ENCODE results near the gene TENT4A. TPM values are rescaled to one million over a fixed set of nuclear protein-coding genes. Genes with fewer than 3 reads are reported as not detected.

The TENT4A gene
- total and polyA plus RNA-seq, 2 of the 13 experiments (the other 11 are each of a cell fraction or from before 2014, with no cell fraction given) = 6.3 to 13.3 TPM

DNA sequence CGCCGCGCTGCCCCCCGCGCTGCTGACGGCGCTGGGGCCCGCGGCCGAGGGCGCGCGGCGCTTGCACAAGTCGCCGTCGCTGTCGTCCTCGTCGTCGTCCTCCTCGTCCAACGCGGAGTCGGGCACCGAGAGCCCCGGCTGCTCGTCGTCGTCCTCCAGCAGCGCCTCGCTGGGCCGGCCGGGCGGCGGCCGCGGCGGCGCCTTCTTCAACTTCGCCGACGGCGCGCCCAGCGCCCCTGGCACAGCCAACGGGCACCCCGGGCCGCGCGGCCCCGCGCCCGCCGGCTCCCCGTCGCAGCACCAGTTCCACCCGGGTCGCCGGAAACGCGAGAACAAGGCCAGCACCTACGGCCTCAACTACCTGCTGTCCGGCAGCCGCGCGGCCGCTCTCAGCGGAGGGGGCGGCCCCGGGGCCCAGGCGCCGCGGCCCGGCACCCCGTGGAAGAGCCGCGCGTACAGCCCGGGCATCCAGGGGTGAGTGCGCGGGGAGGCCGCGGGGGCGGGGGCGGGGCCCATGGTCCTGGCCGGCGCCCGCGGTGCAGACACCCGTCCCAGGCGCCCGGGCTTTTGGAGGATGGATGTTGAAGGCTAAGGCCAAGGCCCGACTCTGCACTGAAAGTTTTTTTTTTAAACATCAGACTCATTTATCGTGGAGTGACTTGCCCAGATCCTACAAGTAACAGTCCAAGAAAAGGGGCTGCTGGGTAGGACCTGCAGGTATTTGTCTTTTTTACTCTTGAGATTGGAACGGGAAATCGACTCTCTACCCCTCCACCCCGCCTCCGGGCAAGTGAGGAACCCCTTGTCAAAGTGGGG, 1.2 kb downstream of the TENT4A start (continued):
- TF ChIP-seq ATF6 (CRISPR knock-in tag; conservative IDR thresholded peaks at IDR 0.05) = no peak
- no peak for TF ChIP-seq CENPT (CRISPR knock-in tag; IDR thresholded peaks at IDR 0.05; ENCODE audit: low read depth)
- TF ChIP-seq AGO2 (optimal IDR thresholded peaks at IDR 0.05; ENCODE audit: low read depth, low read length) = peak; percentile 15
- TF ChIP-seq SKI (IDR thresholded peaks at IDR 0.05; ENCODE audit: partially characterized antibody) = peak; percentile 54
- TF ChIP-seq ZNF777 (CRISPR knock-in tag; IDR thresholded peaks at IDR 0.05) = peak; percentile 84

DNA sequence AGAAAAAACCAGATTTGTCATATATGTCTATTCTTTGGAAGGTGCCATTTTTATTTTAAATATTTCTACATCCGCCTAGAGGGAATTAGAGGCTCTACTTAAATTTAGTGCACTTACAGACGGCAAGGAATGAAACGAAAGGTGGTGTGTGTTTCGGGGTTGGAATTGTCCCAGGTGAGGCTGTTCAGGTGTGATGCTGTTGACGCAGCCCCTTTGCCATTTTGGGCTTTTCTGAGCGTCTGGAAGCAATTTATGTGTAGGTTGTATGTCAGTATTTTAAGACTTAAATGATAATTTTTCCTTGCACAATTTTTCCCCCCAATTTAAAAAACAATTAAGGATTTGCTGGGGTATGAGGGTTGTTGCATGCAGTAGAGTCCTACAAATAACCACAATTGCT, 2.0 kb downstream of the TENT4A start:
- Histone ChIP-seq H2AFZ (ENCODE audit: low read length) (no peak overlapping the region), H3K36me3 (replicated peaks in 1 of 2; ENCODE audit: control insufficient read depth in 1 of 2, insufficient read depth in 2 of 2, low read length in 2 of 2) (peaks cover 3 to 24% of the 10 kb centered on the region in 2 experiments; a peak in 4 of 5 replicates), H3K9me3 (ENCODE audit: low read length) (no peaks in the 10 kb centered on the region), H3K27ac (ENCODE audit: extremely low read length, insufficient read depth, low read length) (no peak overlapping the region), H4K20me1 (ENCODE audit: insufficient read depth, low read length) (peaks cover 56% of the 10 kb centered on the region), H3K4me3 (replicated peaks in 1 of 3; ENCODE audit: insufficient read depth in 1 of 3, low read depth in 2 of 3, low read length in 3 of 3) (peak overlapping the region; percentile 75 to 92 (median 80)), H3K79me2 (ENCODE audit: insufficient read depth, low read length) (peaks cover 60% of the 10 kb centered on the region), H3K4me1 (ENCODE audit: insufficient read depth, low read length) (peaks cover 68% of the 10 kb centered on the region), H3K27me3 (ENCODE audit: control insufficient read depth in 1 of 2, insufficient read depth in 2 of 2, low read length in 2 of 2) (no peaks in the 10 kb centered on the region; a peak in 1 of 5 replicates), H3K4me2 (ENCODE audit: low read depth, low read length) (peak overlapping the region; percentile 92), H3K9ac (ENCODE audit: insufficient read depth, low read depth, low read length) (peak overlapping the region; percentile 74)
- FAIRE-seq = no peak
- 20% methylated on average over 6 of the region's 6 CpGs for WGBS (ENCODE audit: low lambda C conversion rate)
- BruUV-seq (replicated peaks) = no TSS peak
- in situ Hi-C loops (cut with HindIII; ENCODE audit: extremely low pct_ligation_motif_present, low pct_unique_long_range_greater_than_20kb) (no loop called here), intact Hi-C loops (cut with micrococcal nuclease; ENCODE audit: unreplicated experiment) (loop anchor here (1.0 kb wide), 1 partner anchor 30 kb away; no protein-coding TSS in a partner anchor)
- POLR2A ChIA-PET = no interaction called here
- no peak for DNase-seq (ENCODE audit: low spot score)
- ATAC-seq = no peak
- CTCF ChIA-PET (ENCODE audit: low intra/inter-chr PET ratio, low total read pairs) = no interaction called here
- TF ChIP-seq, protein P1, sequence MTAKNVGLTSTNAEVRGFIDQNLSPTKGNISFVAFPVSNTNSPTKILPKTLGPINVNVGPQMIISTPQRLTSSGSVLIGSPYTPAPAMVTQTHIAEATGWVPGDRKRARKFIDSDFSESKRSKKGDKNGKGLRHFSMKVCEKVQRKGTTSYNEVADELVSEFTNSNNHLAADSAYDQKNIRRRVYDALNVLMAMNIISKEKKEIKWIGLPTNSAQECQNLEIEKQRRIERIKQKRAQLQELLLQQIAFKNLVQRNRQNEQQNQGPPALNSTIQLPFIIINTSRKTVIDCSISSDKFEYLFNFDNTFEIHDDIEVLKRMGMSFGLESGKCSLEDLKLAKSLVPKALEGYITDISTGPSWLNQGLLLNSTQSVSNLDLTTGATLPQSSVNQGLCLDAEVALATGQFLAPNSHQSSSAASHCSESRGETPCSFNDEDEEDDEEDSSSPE (CRISPR knock-in tag; IDR thresholded peaks at IDR 0.05) = no peak
- no peak for TF ChIP-seq ZBTB1 (CRISPR knock-in tag; IDR thresholded peaks at IDR 0.05; ENCODE audit: borderline replicate concordance)
- no peak for TF ChIP-seq ISX (CRISPR knock-in tag; conservative IDR thresholded peaks at IDR 0.05)
- TF ChIP-seq SP140L (CRISPR knock-in tag; IDR thresholded peaks at IDR 0.05; ENCODE audit: borderline replicate concordance) = no peak
- TF ChIP-seq CBX1 (IDR thresholded peaks at IDR 0.05; ENCODE audit: low read depth) = no peak
- no peak for TF ChIP-seq ZSCAN12 (CRISPR knock-in tag; IDR thresholded peaks at IDR 0.05)
- TF ChIP-seq FOXP1 (IDR thresholded peaks at IDR 0.05) = no peak
- TF ChIP-seq FOXP1 (CRISPR knock-in tag; IDR thresholded peaks at IDR 0.05) = no peak
- no peak for TF ChIP-seq BRF2 (CRISPR knock-in tag; IDR thresholded peaks at IDR 0.05)
- no peak for TF ChIP-seq BORCS8-MEF2B (CRISPR knock-in tag; IDR thresholded peaks at IDR 0.05)
- TF ChIP-seq RFXANK (CRISPR knock-in tag; IDR thresholded peaks at IDR 0.05) = no peak
- no peak for TF ChIP-seq ZNF205 (CRISPR knock-in tag; IDR thresholded peaks at IDR 0.05)
- TF ChIP-seq ONECUT2 (CRISPR knock-in tag; IDR thresholded peaks at IDR 0.05) = no peak
- TF ChIP-seq, protein P2, sequence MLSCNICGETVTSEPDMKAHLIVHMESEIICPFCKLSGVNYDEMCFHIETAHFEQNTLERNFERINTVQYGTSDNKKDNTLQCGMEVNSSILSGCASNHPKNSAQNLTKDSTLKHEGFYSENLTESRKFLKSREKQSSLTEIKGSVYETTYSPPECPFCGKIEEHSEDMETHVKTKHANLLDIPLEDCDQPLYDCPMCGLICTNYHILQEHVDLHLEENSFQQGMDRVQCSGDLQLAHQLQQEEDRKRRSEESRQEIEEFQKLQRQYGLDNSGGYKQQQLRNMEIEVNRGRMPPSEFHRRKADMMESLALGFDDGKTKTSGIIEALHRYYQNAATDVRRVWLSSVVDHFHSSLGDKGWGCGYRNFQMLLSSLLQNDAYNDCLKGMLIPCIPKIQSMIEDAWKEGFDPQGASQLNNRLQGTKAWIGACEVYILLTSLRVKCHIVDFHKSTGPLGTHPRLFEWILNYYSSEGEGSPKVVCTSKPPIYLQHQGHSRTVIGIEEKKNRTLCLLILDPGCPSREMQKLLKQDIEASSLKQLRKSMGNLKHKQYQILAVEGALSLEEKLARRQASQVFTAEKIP (CRISPR knock-in tag; IDR thresholded peaks at IDR 0.05; ENCODE audit: borderline replicate concordance) = no peak

All from HepG2 (cell line).